Endodermal cell (in vitro differentiated cells): ENCODE results near the gene IGFBP1. TPM values are rescaled to one million over a fixed set of nuclear protein-coding genes. Genes with fewer than 3 reads are reported as not detected.

ENCODE experiments used
- DNase-seq: peaks from one replicate; pipeline ENCODE4 v3.0.0-alpha.2; 2017
- H3K27ac ChIP-seq: 2 replicates; pipeline ENCODE4 v1.5.1; 2013; ENCODE audit warnings: mild to moderate bottlenecking, low read depth, low read length, moderate library complexity
- H3K27me3 ChIP-seq: 2 replicates; pipeline ENCODE4 v1.6.1; 2013; ENCODE audit warnings: mild to moderate bottlenecking, low read length, moderate library complexity; ENCODE audit not compliant: insufficient read depth, control insufficient read depth, poor library complexity, severe bottlenecking
- H3K36me3 ChIP-seq: 2 replicates; pipeline ENCODE4 v1.7.0; 2013; ENCODE audit warnings: mild to moderate bottlenecking, low read length, moderate library complexity; ENCODE audit not compliant: control insufficient read depth, insufficient read depth
- H3K4me1 ChIP-seq: one replicate; pipeline ENCODE4 v1.7.0; 2013; ENCODE audit warnings: low read length; ENCODE audit not compliant: control insufficient read depth, insufficient read depth
- H3K4me3 ChIP-seq: 2 replicates; pipeline ENCODE4 v1.5.1; 2013; ENCODE audit warnings: mild to moderate bottlenecking, low read length, moderate library complexity
- H3K9ac ChIP-seq: 2 replicates; pipeline ENCODE4 v1.6.1; 2013; ENCODE audit warnings: mild to moderate bottlenecking, low read length, moderate library complexity; ENCODE audit not compliant: poor library complexity, severe bottlenecking; ENCODE audit errors: extremely low read depth
- H3K9me3 ChIP-seq: 2 replicates; pipeline ENCODE4 v1.6.1; 2013; ENCODE audit warnings: mild to moderate bottlenecking, low read length, moderate library complexity; ENCODE audit not compliant: control insufficient read depth
- H3K27ac Mint-ChIP-seq: 2 replicates; pipeline ENCODE4 v1.8.0; 2020; ENCODE audit warnings: mixed read lengths
- H3K27me3 Mint-ChIP-seq: 2 replicates; pipeline ENCODE4 v1.8.0; 2021; ENCODE audit warnings: mild to moderate bottlenecking, mixed read lengths; ENCODE audit not compliant: insufficient read depth
- H3K36me3 Mint-ChIP-seq: 2 replicates; pipeline ENCODE4 v1.8.0; 2020; ENCODE audit warnings: low read depth, mixed read lengths
- H3K4me1 Mint-ChIP-seq: 2 replicates; pipeline ENCODE4 v1.8.0; 2020; ENCODE audit warnings: mixed read lengths
- H3K4me3 Mint-ChIP-seq: 2 replicates; pipeline ENCODE4 v1.8.0; 2020; ENCODE audit warnings: mild to moderate bottlenecking, moderate library complexity, mixed read lengths
- H3K9me3 Mint-ChIP-seq: 2 replicates; pipeline ENCODE4 v1.8.0; 2020; ENCODE audit warnings: mild to moderate bottlenecking, mixed read lengths
- CTCF ChIP-seq: fragments of 200-600 bp; sonication (generic); conservative IDR thresholded peaks from 2 replicates; pipeline ENCODE4 v1.5.0; 2021; ENCODE audit warnings: antibody characterized with exemption, mild to moderate bottlenecking
- WGBS, 2 experiments: methylation state at CpG; one replicate each; pipeline versions ENCODE4 v1.1.5 to v1.1.7; 2013; ENCODE audit warnings: missing lambda C conversion rate in 2 of 2, mixed read lengths in 1 of 2; ENCODE audit not compliant: insufficient coverage in 1 of 2, insufficient read length in 1 of 2; 5-methylcytosine and 5-hydroxymethylcytosine counted together
- total RNA-seq, 2 donors: library from RNA; stranded (reverse); fragmentation: NEBNext Ultra II Directional in 1 of 2; extraction: Animal tissue kit (Norgen Biotek cat#: 25700) in 1 of 2; gene quantifications; 2 replicates in 1 of 2; 3 replicates in 1 of 2; pipeline ENCODE4 v1.2.1, GENCODE V29; 2021

Gene IGFBP1
- total RNA-seq, 2 donors from 2014 or later: not detected

DNA sequence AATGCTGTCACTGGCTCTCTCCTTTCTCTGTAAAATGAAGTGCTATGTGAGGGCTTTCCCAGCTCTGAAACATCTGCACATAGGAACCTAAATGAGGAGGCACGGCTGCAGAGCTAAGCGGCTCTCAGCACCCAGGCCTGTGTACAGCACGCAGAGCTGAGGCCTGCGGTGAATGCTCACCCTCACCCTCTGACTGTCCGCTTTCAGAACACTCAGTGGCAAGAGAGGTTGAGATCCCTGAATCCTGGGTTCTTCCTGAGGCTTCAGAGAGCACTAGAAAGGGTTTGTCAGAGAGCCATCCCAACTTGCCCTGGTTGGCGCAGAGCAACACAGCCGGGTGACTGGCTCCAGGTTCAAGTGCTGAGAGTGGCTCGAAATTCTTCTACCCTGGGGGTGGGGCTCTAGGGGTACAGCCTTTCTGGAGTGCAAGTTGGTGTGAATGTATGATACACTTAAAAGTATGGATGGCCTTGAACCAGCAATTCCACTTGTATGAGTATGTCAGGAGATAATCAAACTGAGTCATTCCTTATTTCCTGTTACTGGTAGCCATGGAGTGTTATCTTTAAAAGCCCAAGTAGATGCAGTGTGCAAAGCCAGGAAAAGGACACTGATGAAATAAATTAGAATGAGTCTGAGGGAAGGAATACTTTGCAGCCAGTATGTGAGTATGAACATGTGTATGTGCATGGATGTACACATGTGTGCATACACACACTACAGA lies 13.7 kb upstream of the IGFBP1 start:
- Histone ChIP-seq H3K4me1 (no peaks in the 10 kb centered on the region), H3K27ac (no peak overlapping the region), H3K27me3 (no peaks in the 10 kb centered on the region), H3K36me3 (no peaks in the 10 kb centered on the region), H3K4me3 (no peak overlapping the region), H3K9ac (no peak overlapping the region), H3K9me3 (peaks cover 7% of the 10 kb centered on the region)
- peaks cover 26% of the 10 kb centered on the region for H3K9me3 Mint-ChIP-seq
- H3K36me3 Mint-ChIP-seq: no peaks in the 10 kb centered on the region
- H3K4me1 Mint-ChIP-seq: no peaks in the 10 kb centered on the region
- H3K27me3 Mint-ChIP-seq: peaks cover 3% of the 10 kb centered on the region
- no peak for DNase-seq
- no peak overlapping the region for H3K4me3 Mint-ChIP-seq
- WGBS, 2 experiments: 89 to 94% methylated on average over 7 to 8 of the region's 8 CpGs
- no peak overlapping the region for H3K27ac Mint-ChIP-seq
- no peak for TF ChIP-seq CTCF

DNA sequence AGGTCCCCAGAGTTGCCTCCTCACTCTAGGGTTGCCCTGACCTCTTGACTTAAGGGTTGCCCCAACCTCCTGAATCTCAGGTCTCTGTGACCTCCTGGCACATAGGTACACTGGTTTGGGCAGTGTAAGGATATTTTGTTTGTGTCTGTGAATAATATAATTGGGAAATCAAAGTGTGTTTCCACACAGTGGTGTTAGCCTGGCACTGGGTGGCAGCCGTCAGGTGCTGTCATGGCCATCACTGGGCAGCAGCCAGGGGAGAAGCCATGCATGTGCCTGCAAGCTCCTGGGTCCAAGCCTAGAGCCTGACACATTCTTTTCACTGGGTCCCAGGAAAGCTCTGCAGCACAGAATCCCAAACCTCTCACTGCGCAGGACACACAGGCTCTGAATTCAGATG lies 11.8 kb upstream of the IGFBP1 start:
- Histone ChIP-seq H3K27me3 (no peaks in the 10 kb centered on the region), H3K4me1 (no peaks in the 10 kb centered on the region), H3K36me3 (no peaks in the 10 kb centered on the region), H3K27ac (no peak overlapping the region), H3K9me3 (peaks cover 7% of the 10 kb centered on the region), H3K9ac (no peak overlapping the region), H3K4me3 (no peak overlapping the region)
- peaks cover 27% of the 10 kb centered on the region for H3K9me3 Mint-ChIP-seq
- H3K27me3 Mint-ChIP-seq: peaks cover 3% of the 10 kb centered on the region
- H3K27ac Mint-ChIP-seq: no peak overlapping the region
- no peak overlapping the region for H3K4me3 Mint-ChIP-seq
- whole genome bisulfite sequencing, 2 experiments: 91 to 96% methylated on average over 2 of the region's 2 CpGs
- no peaks in the 10 kb centered on the region for H3K4me1 Mint-ChIP-seq
- no peak for TF ChIP-seq CTCF
- no peak for DNase-seq
- H3K36me3 Mint-ChIP-seq: no peaks in the 10 kb centered on the region

- H3K9ac ChIP-seq: no peak overlapping the region
- DNase-seq: no peak
- no peaks in the 10 kb centered on the region for H3K36me3 Mint-ChIP-seq
- TF ChIP-seq CTCF: no peak
- H3K4me1 ChIP-seq: no peaks in the 10 kb centered on the region
- H3K27ac Mint-ChIP-seq: no peak overlapping the region
- H3K4me3 Mint-ChIP-seq: no peak overlapping the region
- H3K36me3 ChIP-seq: no peaks in the 10 kb centered on the region
- H3K4me1 Mint-ChIP-seq: peaks cover 5% of the 10 kb centered on the region
- peaks cover 3% of the 10 kb centered on the region for H3K27me3 Mint-ChIP-seq
- H3K27ac ChIP-seq: no peak overlapping the region
- peaks cover 7% of the 10 kb centered on the region for H3K9me3 ChIP-seq
- 54 to 57% methylated on average over 2 to 3 of the region's 3 CpGs for WGBS, 2 experiments
- no peaks in the 10 kb centered on the region for H3K27me3 ChIP-seq
- H3K4me3 ChIP-seq: no peak overlapping the region
- H3K9me3 Mint-ChIP-seq: peaks cover 27% of the 10 kb centered on the region
Observed at GRCh38 chr7:45878457-45879144, 9.7 kb upstream of the IGFBP1 start.
